HG02852 (cell line): Measurements from ENCODE around the gene TRPV3.
A peak's percentile ranks its signal among the peaks of the same experiment; 100 is the strongest.
"Not testable (repeated sequence)": the region's sequence is repeated elsewhere in the genome, so short reads cannot be mapped to it uniquely, and the experiment has no call there.

Experiments used
- ATAC-seq: cut with Tn5 transposase; IDR thresholded peaks from one replicate; pipeline ENCODE4 v1.9.1; 2021; ENCODE audit warnings: mild to moderate bottlenecking, moderate library complexity; ENCODE audit not compliant: unreplicated experiment

Gene TRPV3

DNA sequence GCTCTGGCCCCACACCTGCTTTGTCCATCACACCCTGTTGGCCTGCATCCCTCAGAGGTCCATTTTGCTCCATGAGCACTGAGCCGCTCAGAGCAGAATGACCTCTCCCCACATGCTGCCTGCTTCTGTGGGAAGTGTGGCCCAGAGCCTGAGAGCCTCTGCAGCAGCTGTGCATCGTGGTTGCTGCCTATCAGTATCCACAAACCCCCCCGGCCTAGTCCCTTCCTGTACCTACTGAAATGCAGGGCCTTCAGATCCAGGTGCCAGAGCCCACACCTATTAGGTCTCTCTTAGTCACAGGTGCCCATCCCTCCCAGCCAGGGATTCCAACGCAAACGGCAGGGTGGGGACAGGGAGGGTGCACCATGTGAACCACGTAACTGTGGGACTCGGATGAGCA lies 16.6 kb upstream of the TRPV3 start:
- ATAC-seq: no peak

DNA sequence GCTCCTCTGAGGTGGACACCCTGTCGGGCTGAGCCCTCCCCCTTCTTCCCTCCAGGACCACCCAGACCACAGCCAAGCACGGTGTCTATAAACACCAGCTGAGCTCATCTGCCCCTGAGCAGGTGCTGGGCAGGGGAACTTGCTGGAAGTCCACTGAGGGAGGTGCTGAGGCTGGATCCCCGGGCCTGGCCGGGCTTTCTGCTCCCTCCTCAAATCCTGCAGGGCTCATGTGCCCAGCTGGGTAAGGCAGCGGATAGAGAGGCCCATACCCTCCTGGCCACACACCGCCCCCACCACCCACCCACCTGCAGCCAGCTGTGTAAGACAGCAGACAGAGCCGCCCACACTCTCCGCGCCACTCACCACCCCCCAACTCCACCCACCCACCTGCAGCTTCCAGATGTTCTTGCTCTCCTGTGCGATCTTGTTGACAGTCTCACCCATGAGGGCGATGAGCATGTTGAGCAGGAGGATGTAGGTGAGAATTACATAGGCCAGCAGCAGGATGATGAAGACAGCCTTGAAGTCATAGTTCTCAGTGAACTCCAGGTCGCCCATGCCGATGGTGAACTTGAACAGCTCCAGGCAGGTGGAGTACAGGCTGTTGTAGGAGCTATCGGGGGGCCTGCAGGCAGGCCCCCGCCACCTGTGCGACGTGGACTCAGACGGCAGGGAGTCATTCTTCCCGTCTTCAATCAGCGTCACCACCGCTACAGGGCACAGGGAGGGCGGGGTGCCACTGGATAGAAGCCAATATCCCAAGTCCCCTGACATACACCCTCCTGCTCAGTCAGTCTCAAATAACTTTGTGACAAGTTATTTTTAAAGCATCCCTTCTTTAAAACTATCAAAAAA lies 15.9 kb upstream of the TRPV3 start:
- ATAC-seq: no peak

DNA sequence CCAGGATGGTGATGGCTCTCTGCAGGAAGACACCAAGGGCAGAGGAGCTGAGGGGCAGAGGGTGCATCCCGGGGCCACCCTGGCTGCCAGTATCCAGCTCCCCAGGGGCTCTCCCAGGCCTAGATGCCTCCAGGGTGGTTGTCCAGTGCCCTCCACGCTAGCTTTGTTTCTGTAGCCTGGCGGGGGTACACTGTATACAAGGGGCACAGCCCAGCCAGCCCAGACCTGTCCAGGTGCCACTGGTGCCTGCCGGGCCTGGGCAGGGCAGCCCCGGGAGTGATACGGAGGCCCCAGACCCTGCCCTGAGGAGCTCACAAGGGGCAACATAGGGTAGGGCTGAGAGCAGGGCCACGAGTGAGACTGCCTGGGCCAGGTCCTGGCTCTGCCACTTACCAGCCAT lies 14.6 kb upstream of the TRPV3 start:
- ATAC-seq: no peak

DNA sequence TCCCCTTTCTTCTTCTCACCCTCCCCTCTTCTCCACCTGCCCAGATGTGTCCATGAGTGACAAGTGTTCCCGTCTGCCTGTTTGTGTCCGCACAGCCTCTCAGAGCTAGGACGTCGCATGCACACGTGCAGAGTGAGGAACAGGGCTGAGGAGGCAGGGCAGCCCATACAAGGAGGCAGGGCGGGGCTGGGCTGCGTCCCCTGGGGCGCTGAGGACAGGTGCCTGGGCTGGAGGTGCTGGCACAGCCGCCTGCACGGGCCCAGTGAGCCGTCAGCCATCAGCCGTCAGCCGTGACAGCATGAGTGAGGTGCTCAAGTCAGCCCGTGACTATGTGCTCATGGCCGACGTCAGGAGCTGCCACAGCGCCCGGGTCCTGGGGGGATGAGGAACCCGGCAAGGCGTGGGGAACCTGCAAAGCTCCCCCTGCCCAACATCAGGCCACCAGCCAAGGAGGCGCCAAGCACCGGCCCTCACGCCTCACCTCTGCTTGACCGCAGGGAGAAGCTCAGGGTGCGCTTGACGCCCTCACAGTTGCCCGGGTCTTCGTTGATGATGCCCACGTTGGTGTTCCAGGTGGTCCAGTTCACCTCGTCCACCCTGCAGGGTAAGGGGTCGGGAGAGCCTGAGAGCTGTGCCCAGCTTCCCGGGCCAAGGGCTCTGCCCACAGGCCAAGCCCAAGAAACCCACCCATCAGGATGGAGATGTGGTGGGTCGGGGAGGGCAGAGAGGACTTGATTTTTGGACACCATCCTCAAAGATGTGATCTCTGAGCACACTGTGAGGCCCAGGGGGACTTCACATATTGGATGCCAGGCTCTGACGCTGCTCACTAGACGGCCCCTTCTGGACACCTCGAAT lies 13.7 kb upstream of the TRPV3 start:
- no peak for ATAC-seq

DNA sequence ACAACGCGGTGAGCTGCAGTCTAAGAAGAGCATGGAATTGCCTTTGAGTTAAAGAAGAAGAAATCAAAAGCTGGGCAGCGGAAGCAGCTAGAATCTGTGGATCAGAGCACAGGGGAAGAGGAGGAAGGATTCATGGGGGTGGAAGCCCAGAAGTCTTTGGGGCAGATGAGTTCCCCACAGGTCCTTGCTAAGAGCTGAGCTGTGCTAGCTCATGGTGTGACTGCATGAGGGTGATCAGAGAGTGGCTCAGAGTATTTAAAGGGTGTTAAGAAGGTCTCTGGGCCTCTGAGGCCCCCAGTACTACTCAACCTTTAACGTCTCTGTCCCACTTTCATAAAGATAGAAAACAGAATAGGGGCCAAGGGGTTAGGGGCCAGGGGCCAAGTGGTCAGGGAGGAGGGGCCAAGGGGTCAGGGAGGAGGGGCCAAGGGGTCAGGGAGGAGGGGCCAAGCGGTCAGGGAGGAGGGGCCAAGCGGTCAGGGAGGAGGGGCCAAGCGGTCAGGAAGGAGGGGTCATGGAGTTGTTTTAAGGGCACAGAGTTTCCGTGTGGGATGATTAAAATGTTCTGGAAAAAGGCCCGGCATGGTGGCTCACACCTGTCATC lies 12.0 kb upstream of the TRPV3 start:
- no peak for ATAC-seq

DNA sequence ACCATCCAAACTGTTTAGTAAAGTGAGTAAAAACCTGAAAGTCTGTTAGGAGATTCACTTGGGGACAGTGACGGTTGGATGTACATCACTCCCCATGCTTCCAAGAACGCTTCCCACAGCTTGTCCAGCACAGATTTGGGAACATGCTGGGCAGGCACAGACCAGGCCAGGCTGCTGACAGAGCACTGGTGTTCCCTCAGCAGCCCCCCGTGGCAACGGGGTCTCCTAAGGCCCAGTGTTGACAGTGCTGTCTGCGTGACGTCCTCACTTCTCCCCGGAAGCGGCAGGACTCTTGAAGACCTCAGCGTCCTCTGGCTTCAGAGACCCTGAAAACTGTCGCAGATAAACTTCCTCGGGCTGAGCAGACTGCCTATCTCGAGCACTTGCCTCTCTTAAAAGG lies 8.9 kb upstream of the TRPV3 start:
- no peak for ATAC-seq

DNA sequence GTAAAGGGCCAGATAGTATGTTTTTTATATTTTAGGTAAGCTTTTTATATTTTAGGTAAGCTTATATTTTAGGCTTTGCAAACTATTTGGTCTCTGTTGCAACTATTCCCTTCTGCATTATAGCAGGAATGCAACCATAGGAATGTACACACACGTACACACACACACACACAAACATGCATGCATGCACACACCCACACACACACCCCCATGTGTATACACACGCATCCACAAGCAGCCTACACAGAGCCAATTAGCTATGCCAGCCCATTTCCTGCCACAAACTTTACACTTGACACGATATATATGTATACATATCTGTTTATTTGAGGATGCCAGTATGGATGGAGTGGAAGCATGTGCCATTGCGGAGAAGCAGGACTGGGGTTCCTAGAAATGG lies 7.5 kb upstream of the TRPV3 start:
- no peak for ATAC-seq

DNA sequence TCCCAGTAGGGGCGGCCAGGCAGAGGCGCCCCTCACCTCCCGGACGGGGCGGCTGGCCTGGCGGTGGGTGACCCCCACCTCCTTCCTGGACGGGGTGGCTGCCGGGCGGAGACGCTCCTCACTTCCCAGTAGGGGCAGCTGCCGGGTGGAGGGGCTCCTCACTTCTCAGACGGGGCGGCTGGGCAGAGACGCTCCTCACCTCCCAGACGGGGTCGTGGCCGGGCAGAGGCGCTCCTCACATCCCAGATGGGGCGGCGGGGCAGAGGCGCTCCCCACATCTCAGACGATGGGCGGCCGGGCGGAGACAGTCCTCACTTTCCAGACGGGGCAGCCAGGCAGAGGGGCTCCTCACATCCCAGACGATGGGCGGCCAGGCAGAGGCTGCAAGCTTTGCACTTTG lies 6.6 kb upstream of the TRPV3 start:
- ATAC-seq: not testable (repeated sequence)

DNA sequence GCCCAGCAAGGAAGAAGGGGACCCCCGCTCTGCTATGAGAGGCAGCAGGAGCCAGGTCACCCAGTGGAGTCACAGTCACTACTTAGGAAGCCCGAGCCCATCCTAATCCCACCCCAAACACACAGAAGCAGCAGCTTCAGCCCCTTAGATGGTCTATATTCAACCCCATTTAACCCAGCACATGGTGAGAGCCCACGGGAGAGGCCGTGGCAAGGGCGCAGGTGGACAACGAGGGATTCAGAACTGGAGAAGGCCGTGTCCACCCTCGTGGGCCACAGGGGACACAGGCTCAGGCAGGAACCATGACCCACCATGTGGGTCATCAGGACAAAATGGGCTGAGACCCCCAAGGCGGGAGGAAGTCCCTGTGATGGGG lies 1.6 kb upstream of the TRPV3 start:
- no peak for ATAC-seq

DNA sequence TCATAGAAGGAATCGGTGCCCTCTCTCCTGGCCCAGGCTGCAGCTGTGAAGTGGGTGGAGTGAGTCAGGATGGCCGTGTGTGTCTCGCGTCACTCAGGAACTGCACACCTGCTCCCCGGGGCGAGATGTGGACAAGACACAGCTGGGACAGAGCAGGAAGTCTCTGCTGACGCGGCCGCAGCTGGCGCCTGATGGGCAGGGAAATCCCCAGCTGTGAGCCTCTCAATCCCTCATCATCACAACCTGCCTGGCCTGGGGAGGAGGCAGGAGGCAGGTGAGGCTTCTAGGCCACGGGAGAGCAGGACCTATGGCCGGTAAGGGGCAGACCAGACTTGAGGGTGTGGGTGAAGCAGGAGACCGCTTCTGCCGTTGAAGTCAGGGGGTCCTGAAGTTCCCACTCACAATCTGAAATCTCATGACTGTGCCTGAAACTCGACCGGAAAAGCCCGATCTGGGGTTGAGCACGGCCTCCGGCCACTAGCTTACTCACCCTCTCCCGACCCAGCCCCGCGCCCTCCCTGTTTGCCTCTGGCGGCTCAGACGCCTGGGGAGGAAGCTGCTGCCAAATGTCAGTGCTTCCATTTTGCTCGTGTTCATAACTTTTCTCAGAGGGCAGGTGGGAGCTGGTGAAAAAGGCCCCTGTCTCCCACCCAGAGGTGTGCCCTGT lies 1.1 kb upstream of the TRPV3 start:
- peak; percentile 83 for ATAC-seq

DNA sequence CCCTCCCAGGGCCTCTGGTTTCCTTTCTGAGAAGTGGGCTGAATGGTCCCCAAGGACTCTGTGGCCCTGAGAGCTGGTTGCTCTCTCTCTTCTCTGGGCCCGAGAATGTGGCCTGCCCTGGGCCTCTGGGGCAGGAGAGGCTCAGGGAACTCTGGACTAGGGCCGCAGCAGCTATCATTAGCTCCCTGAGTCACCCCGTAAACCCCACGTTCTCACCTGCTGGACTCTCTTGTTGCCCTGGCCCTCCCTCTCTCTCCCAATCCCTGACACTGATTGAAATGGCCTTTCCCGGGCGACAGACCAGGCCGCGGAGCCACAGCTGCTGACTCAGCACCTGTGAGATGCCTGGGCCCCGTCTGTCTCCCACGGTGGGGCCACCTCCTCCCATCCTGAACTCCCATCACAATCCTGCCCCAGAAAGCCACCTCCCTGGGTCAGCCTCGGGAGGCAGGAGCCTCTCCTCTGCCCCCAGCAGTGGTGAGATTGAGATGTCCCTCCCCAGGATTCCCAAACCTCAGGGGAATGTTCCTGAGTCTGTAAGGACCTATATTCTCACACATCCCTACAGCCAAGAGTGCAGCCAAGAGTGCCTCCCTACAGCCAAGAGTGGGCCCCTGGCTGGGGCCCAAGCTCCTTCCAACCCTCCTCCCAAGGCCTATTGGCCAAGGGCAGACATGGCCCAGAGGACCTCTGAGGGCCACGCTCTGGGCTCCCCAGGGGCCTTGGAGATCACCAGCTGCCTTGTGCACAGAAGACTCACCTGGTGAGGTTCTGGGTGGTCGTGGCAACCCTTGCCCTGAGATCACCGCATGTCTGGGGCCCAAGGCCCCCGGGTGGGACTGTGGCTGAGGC lies 470 bp downstream of the TRPV3 start:
- no peak for ATAC-seq

DNA sequence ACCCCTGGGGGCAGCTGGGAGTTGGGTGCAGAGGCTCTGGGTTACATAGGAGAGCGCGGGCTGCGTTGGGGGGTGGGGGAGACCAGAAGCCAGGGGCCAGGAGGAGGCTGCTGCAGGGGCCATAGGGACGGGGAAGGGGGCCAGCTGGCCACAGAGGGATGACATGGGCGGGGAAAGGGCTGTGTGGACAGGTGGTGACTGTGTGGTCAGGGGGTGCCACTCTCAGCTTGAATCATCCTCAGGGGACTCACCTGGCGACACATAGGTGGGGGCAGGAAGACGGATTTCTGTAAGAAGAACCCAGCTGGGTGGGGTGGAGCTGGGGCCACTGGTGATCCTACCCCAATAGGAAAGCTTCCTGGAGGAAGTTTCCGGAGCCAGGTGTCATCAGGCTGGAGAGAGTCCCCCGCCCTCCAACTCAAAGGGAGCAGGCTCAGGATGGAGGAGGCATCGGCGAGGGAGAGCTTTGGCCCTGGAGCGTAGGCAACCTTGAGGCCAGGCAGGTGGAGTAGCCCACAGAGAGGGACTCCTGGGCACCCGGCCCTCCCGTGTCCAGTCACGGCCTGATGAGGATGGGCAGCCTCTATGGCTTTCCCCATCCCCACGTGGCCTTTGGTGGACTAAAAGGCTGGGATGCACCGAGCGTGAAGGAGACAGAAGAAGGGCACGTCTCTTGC lies 1.2 kb downstream of the TRPV3 start:
- no peak for ATAC-seq

DNA sequence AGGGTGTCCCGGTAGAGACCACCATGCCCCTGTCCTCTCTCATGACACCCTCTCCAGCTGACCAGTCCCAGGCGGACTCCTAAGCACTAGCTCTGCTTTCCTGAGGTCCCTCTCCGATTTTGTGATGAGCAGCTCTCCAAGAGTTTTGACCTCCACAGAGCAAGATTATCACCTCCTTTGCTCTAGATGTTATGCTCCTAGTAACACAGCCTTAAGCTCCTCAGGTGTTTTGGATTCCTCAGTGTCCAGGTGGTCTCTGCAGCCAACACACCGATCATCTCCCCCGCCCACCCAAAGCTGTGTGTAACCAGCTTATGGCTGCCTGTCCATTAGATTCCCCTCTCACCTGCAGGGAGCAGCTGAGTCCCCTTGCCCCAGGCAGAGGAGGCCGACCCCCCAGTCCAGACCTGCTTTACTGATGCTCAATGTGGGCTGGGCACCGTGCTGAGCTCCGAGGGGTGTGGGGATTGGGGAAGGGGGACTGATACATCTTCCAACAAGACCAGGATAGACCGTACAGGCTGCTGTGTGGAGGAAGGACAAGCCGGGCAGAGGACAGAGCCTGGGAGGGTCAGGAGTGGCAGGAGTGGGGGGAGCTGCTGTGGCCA lies 2.3 kb downstream of the TRPV3 start:
- no peak for ATAC-seq

DNA sequence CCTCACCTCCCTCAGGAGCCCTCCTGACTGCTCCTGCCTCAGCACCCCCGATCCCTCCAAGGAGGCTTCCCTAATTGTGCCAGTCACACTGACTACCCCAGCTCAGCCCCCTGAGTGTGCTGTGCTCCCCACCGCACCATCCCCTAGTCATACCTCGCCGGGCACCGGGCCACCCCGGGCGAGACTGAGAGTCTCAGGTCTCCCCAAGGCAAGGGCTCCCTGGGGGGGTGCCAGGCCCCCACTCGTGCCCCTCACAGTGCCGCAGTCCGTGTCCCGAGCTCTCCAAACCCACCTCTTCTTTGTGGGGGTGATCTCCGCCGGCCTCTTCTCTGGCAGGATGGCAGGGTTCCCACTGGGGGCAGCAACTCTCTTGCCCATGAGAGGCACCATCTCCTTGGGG lies 3.2 kb downstream of the TRPV3 start:
- no peak for ATAC-seq

DNA sequence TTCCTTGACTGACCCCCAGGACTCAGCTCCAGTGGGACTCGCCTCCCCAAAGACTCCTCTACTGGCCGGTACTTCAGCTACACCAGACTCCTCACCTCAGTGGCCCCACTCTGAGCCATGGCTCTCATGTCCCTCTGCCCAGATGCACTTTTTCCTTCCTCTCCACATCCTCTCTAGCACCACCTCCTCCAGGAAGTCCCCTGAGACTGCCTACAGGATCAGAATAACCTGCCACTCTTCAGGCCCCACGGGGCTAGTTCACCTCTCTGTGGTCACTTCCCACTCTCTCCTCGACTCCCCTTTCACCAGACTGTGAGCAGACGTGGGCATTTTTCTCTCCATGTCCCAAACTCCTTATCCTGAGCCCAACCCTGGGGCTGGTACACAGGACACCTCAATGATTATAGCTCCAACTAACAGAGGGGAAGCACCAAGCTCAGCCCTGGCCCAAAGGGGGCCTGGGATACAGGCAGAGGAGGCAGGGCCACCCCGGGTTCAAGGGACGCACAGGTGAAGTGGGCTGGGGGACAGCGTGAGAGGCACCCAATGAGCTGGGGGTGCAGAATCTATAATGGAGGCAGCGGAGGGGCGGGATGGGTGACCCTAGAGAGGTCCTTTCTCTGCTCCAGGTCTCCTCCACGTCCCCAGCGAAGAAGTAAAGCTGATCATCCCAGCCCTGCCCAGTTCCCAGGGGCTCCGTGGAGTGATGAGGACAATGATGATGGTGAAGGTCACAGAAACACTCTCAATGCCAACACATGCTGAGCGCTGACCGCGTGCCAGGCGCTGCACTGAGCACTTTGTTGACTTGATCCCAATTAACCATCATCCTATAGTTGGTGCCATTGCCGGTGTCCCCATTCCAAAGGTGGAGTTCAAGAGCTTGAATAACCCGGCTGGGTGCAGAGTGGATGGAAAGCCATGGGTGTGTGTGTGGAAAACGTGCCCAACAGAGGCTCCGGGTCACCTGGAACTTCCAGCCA lies 3.9 kb downstream of the TRPV3 start:
- no peak for ATAC-seq

DNA sequence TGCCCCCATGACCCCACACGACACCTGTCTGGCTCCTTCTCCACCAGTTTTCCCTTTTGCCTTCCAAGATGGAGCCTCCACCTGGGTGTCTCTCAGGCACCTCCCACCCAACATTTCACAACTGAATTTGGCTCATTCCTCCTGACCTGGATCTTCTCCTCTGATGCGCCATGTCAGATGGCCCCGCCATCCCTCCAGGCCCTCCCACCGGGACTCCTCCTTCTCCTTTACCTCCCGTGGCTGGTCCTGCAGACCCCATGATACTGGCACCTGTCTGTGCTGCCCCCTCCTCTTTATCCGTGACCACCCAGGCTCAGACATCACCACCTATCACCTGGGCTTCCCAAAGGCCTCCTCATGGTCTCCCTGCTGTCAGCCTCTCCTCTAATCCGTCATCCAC lies 4.7 kb downstream of the TRPV3 start:
- no peak for ATAC-seq

DNA sequence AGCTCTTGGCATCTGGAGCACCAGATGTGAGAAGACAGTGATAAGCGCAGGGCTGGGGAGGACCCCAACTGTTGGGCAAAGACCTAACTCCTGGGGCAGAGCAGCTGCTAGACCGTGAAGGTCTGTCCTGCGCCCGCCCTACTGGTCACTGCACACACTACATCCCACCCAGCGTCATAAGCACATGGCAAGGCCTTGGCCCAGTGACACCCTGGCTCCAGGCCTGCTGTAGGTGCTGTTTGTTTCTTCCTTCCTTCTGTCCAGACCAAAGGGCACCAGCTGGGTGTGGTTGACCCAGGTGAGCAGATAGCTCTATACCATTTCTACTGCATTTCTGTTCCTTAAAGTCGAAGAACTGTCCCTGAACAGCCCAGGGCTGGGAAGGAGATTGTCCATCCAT lies 6.4 kb downstream of the TRPV3 start:
- no peak for ATAC-seq

DNA sequence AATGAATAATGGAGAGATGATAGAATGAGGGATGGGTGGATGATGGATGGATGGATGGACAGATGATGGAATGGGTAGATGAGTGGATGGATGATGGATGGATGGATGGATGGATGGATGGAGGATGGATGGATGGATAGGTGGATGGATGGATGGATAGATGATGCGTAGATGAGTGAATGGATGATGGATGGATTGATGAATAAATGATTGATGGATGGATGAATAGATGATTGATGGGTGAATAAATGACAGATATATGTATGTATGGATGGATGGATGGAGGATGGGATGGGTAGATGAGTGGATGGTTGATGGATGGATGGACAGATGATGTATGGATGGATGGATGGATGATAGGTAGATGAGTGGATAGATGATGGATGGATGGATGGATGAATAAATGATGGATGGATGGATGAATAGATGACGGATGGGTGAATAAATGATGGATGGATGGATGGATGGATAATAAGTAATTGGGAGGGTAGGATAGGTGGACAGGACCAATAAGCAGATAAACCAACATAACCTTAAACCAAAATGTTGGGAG lies 7.9 kb downstream of the TRPV3 start:
- no peak for ATAC-seq
